Measurements from ENCODE around the gene HOXB2. TPM values are rescaled to one million over a fixed set of nuclear protein-coding genes. Genes with fewer than 3 reads are reported as not detected.
A peak's percentile ranks its signal among the peaks of the same experiment; 100 is the strongest.

Gene HOXB2
- total and polyA plus RNA-seq, 3 donors from 2014 or later, result 1.8 to 4.2 (median 3.3) TPM

DNA sequence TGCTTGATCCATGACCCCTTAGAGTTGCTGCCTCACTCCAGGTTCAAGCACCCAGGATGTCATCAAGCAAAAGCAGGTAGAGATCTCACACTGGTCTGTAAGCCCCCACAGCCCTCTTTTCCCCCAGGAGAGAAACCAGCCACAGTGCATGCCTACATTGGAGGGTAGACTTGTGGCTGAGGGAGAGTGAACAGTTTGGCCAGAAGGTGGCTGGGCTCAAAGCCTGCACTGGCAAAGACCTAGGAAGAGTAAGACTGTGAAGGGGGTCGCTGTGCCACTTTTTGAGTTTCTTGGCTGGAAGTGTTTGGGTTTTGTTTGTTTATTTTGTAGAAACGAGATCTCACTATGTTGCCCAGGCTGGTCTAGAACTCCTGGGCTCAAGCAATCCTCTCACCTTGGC, 42.6 kb downstream of the HOXB2 start:
- TF ChIP-seq POLR2A (IDR thresholded peaks at IDR 0.05) (no peak), CTCF (IDR thresholded peaks at IDR 0.05) (no peak)
- intact Hi-C loops (cut with DNase I; ENCODE audit: low total_unique reads), result no loop called here
- no peak overlapping the region for H3K4me3 ChIP-seq
- no peaks in the 10 kb centered on the region for H3K4me1 ChIP-seq
- DNase-seq, result no peak
- no peaks in the 10 kb centered on the region for H3K27me3 ChIP-seq
- no peak overlapping the region for H3K27ac ChIP-seq
- 74 to 92% methylated on average over 2 of the region's 2 CpGs for WGBS, 2 donors
- H3K36me3 ChIP-seq (ENCODE audit: low read depth, missing control alignments), result no peaks in the 10 kb centered on the region
- H3K9me3 ChIP-seq, result no peaks in the 10 kb centered on the region

- DNase-seq, result peak; percentile 15
- Histone ChIP-seq H3K9me3 (no peaks in the 10 kb centered on the region), H3K36me3 (ENCODE audit: low read depth, missing control alignments) (no peaks in the 10 kb centered on the region), H3K27me3 (no peaks in the 10 kb centered on the region), H3K27ac (no peak overlapping the region), H3K4me1 (no peaks in the 10 kb centered on the region), H3K4me3 (no peak overlapping the region)
- intact Hi-C loops (cut with DNase I; ENCODE audit: low total_unique reads), result no loop called here
- TF ChIP-seq POLR2A (IDR thresholded peaks at IDR 0.05) (no peak), CTCF (IDR thresholded peaks at IDR 0.05) (no peak)
- WGBS, 2 donors, result 53 to 55% methylated on average over 12 of the region's 12 CpGs
These were observed 44.2 kb downstream of the HOXB2 start for GRCh38 chr17:48500435-48501426.

DNA sequence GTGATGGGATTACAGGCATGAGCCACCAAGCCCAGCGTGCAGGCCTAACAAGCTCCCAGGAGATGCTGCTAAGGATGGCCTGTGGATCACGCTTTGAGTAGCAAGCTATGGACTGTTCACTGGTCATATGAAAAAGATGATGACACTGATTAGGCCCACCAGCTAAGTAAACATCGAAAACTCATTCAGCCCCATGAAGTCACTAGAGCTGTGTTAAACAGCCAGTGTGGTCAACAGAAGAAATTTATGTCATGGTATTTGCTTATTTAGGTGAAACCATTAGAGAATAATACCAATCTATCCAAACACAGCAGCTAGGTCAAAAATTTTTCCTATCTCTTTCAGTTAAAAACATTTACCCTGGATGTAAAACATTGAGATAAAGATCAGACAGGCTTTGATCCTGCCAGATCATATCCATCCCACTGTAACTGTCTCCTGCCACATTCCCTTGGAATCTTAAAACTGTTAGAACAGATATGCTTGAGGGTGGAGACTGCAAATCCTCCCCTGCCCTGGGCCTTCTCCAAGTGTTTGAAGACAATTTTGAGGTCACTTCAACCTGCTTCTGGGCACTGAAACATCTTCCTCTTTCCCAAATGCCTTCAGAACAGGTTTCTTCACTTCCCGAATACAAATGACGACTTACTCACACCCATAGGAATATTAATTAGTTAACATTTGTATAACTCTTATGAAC, 45.0 kb downstream of the HOXB2 start:
- intact Hi-C loops (cut with DNase I; ENCODE audit: low total_unique reads), result loop anchor here (10.0 kb wide), 1 partner anchor 95 kb away; the partner anchor contains the start of genes HOXB3 and HOXB5
- no peak overlapping the region for H3K27ac ChIP-seq
- no peaks in the 10 kb centered on the region for H3K4me1 ChIP-seq
- H3K4me3 ChIP-seq, result no peak overlapping the region
- DNase-seq, result no peak
- no peaks in the 10 kb centered on the region for H3K27me3 ChIP-seq
- H3K9me3 ChIP-seq, result no peaks in the 10 kb centered on the region
- TF ChIP-seq POLR2A (IDR thresholded peaks at IDR 0.05), result no peak
- H3K36me3 ChIP-seq (ENCODE audit: low read depth, missing control alignments), result no peaks in the 10 kb centered on the region
- WGBS, 2 donors, result 86 to 92% methylated on average over 5 of the region's 5 CpGs

GRCh38 chr17:48499248-48499647, 45.7 kb downstream of the HOXB2 start:
- WGBS, 2 donors, result 96 to 100% methylated on average over 3 of the region's 3 CpGs
- Histone ChIP-seq H3K4me1 (no peaks in the 10 kb centered on the region), H3K4me3 (no peak overlapping the region), H3K27ac (no peak overlapping the region), H3K36me3 (ENCODE audit: low read depth, missing control alignments) (no peaks in the 10 kb centered on the region), H3K27me3 (no peaks in the 10 kb centered on the region), H3K9me3 (no peaks in the 10 kb centered on the region)
- TF ChIP-seq POLR2A (IDR thresholded peaks at IDR 0.05) (no peak), CTCF (IDR thresholded peaks at IDR 0.05) (no peak)
- intact Hi-C loops (cut with DNase I; ENCODE audit: low total_unique reads), result loop anchor here (10.0 kb wide), 1 partner anchor 96 kb away; the partner anchor contains the start of genes HOXB3 and HOXB5
- no peak for DNase-seq

Measured in testis (tissue), 3 donors.